Stimulated activated CD4-positive, alpha-beta T cell treated with anti-CD3 and anti-CD28 coated beads, Interleukin-4, amount 100 ng/mL, for 4 hours (primary cell): Measurements from ENCODE around the gene HTRA3.

Source experiments
- DNase-seq, 2 experiments: peaks; one replicate each; pipeline ENCODE4 v3.0.0-alpha.2; 2020

The HTRA3 gene

DNA sequence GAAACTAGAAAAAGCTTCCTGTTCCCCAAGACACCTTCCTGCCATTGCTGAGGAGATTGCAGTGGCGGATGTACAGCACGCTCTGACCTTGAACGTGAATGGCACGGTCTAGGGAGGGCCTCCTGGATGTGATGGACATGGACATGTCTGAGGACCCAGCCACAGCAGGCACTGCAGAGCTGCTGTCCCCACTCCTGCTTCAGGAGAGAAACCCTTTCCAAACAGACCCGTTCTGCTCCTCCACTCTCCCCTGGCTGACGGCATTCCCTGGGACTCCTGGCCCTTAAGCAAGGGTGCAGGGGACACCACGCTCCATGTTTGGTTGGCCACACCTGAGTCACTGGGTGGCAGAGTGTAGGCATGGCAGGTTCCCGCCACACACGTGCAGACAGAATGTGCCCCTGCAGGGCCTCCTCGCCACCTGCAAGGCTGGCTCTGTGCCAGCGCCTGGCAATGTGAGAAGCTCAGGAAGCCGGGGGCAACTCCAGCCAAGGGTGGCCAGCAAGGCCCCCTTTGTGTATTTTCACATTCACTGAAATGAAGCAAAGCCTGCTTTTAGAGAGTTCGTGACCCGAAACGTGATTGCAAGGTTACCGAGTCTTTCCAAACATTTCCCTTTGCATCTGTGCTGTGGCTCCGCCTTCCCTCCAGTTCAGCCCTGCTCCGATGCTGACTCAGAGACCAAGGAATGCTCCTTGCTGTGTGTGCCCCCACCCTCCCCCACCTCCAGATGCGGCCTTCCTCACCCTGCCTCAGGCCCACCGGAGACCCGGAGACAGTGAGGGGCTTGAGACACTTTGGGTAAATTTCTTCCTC is 46.1 kb downstream of the HTRA3 start:
- no peak for DNase-seq

- no peak for DNase-seq
Observed at GRCh38 chr4:8316251-8316771, 46.8 kb downstream of the HTRA3 start.

- no peak for DNase-seq
Observed at GRCh38 chr4:8316911-8317351, 47.4 kb downstream of the HTRA3 start.

DNA sequence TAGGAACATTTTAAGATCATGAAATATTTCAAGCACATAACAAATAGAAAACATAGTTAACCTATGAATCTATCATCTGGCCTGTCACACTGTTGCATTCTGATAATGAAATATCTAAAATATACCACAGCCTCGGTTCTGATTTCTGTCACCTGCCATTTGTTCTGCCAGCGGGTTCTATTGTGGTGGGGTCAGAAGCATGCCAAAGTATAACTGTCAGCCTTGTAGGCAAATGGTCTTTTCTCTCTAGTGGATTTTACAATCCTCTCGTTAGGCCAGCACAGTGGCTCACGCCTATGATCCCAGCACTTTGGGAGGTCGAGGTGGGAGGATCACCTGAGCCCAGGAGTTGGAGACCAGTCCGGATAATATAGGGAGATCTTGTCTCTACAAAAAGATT is 47.9 kb downstream of the HTRA3 start:
- DNase-seq, result no peak

GRCh38 chr4:8318509-8318908 is 49.0 kb downstream of the HTRA3 start:
- no peak for DNase-seq

- no peak for DNase-seq
Observed at GRCh38 chr4:8319061-8319460, 49.5 kb downstream of the HTRA3 start.

GRCh38 chr4:8319731-8320385 is 50.3 kb downstream of the HTRA3 start:
- DNase-seq, result no peak

DNA sequence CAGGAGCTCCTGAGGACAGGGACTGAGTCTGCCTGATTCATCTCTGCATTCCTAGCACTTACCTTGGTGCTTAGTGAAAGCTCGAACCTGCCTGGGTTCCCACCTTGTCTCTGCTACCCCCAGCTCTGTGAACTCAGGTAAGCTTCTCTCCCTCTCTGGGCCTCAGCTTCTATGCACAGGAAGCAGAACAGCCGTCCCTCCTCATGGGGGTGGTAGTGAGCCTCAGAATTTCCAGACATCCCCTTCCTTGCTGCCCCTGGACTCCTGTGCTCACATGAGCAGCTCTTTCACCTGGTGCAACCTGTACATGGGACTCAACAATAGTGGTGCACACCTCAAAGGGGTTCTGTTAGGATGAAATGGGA is 50.8 kb downstream of the HTRA3 start:
- no peak for DNase-seq

DNA sequence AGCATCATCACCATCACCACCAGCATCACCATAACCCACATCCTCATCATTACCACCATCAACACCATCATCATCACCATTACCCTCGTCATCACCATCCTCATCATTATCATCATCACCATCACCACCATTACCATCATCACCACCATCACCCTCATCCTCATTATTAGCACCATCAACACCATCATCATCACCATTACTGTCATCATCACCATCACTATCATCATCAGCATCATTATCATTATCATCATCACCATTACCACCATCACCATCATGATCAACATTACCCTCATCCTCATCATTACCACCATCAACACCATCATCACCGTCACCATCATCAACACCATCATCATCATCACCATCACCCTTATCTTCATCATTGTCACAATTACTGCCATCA is 51.7 kb downstream of the HTRA3 start:
- DNase-seq, result no peak

DNA sequence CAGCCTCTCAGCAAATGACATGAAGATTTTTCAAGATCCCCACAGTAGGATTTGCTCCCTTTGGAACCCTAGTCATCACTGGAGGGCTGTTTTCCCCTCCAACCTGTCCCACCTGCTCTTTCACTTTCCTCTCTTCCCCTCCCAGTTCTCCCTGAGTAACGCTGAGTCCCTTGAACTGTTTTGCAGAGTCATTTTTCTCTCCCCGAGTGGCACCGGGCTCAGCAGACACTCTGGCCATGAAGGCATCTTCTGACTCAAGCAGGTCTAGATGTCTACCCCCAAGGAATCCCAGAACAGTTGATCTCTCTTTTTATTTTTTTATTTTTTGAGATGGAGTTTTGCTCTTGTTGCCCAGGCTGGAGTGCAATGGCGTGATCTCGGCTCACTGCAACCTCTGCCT is 52.2 kb downstream of the HTRA3 start:
- no peak for DNase-seq

- no peak for DNase-seq
Observed at GRCh38 chr4:8322794-8323704, 53.5 kb downstream of the HTRA3 start.

- no peak for DNase-seq
Observed at GRCh38 chr4:8323947-8324555, 54.5 kb downstream of the HTRA3 start.

GRCh38 chr4:8324640-8325239 is 55.2 kb downstream of the HTRA3 start:
- no peak for DNase-seq

DNA sequence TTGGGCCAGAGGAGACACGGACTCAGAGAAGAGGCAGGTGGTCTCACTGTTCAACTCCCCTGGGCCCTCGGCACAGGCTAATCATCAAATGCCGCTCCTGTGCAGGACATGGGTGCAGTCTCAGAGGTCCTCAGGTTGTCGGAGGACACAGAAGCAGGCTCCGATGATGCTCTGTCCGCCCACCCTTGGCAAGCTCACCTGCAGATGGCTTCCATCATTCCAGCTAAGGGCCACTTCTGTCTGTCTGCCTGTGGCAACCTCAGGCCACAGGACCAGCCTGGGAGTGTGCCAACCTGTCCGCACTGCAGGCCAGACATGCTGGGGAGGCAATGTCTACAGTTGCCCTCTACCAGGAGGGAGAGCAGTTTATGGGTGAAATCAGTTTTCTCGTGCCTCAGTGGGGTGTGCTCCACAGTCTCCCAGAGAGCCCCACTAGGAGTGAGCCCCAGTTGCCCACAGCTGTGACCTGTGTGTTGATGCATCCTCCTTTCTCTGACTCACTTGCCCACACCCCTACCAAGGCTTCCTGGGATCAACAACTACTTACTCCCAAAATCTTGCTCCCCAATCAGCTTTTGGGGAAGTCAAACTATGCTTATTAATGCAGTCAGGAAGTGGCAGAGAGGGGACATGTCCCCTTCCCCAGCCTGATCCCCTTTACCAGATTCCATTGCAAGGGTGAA is 55.9 kb downstream of the HTRA3 start:
- DNase-seq, result no peak

DNA sequence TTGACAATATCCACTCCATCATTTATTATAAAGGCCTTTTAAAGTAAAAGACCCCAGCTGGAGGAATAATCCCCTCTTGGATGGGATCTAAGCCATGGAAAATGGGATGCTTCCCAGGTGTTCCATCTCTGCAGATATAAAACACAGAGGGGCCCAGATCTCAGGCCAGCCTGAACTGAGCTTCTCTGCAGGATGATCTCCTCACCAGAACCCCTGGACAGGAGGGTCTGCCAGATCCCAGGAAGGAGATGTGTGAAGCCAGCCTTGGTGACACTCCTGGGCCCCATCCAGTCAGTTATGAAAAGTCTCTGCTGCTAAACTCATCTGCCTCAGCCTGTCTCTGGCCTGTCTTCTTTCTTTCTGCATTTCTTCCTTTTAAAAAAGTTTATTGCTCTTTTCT is 56.7 kb downstream of the HTRA3 start:
- no peak for DNase-seq

DNA sequence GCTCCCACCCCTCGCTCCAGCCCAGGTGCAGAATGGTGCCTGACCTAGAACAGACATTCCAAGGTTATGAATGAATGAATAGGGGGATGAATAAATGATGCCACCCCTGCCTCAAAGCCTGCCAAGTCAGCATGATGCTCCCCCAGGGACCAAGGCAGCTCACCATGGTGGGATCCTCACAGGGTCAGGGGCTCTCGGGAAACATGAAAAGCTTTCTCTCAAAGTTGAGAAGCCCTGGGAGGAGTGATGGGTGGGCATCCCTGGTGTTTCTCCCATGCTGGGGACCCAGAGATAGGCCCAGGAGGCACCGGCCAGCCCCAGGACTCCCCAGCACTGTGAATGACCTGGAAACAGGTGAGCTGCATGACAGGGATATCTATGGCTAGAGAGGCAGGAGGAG is 58.9 kb downstream of the HTRA3 start:
- no peak for DNase-seq

GRCh38 chr4:8328866-8329559 is 59.5 kb downstream of the HTRA3 start:
- DNase-seq, result no peak

DNA sequence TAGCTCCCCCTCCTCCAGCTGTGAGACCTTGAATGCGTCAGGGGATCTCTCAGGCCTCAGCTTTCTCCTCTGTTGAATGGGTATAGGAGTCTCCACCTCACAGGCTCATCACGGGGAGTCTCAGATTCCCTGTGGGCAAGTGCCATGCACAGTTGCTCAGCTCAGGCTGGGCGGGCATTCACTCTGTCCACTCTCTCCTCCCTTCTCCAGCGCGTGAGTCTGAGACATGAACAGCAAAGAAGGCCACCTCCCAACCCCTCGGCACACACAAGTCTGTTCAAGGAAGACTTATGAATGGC is 60.0 kb downstream of the HTRA3 start:
- DNase-seq, result no peak

GRCh38 chr4:8329859-8330761 is 60.6 kb downstream of the HTRA3 start:
- DNase-seq, result no peak
